GM21576 (cell line): ENCODE measurements around the gene KLF15.

Experiments
- ATAC-seq: cut with Tn5 transposase; IDR thresholded peaks from one replicate; pipeline ENCODE4 v1.9.1; 2021; ENCODE audit warnings: mild to moderate bottlenecking, moderate library complexity; ENCODE audit not compliant: unreplicated experiment

KLF15 gene

DNA sequence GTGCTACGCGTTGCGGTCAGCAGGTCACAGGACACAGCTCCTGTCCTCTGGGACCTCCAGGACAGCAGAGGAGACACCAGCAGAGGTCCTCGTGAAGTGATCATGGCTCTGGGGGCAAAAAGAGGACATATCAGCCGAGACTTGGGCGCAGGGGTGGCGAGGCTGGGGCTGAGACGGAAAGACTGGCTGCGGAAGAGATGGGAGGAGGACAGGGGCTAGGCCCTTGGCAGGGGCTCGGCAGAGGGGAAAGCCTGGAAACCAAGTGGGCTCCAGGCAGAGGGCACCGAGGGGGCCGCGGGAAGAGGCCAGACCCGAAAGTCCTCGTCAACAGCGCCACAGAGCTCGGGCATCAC, 32.6 kb upstream of the KLF15 start:
- no peak for ATAC-seq

- no peak for ATAC-seq
These were observed 32.0 kb upstream of the KLF15 start for GRCh38 chr3:126389112-126389793.

GRCh38 chr3:126381966-126382365, 24.8 kb upstream of the KLF15 start:
- ATAC-seq: no peak

DNA sequence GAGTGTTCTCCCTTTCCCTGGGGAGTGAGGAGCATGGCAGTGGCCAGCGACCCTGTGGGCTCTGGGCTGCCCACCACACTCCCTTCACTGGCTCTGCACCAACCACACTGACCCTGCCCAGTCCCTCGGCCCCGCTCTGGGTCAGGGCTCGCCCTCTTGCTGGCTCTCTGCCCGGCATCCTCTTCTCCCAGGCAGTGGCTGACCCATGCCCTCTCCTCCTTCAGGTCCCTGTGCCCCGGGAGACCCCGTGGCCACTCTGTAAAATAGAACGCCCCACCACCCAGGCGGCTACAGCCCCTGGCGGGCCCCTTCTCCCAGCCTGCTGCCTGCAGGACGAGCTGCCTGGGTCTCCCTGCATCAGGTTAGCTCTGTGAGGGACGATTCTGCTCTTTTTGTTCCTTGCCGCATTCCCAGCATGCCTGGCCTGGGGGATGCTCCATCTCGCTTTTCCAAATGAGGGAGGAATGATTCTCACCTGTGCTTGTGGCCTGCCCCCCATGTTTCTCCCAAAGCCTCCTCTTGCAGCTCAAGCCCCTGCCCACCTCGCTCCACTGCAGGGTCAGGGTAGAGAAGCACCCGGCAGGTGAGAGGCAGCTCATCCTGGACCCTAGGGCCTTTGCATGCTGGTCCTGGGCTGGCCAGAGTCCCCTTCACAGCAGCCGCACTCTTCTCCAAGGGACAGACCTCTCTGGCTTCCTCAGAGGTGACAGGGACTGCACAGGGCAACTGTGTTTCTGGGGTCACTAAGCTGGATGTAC, 23.0 kb upstream of the KLF15 start:
- ATAC-seq: no peak

DNA sequence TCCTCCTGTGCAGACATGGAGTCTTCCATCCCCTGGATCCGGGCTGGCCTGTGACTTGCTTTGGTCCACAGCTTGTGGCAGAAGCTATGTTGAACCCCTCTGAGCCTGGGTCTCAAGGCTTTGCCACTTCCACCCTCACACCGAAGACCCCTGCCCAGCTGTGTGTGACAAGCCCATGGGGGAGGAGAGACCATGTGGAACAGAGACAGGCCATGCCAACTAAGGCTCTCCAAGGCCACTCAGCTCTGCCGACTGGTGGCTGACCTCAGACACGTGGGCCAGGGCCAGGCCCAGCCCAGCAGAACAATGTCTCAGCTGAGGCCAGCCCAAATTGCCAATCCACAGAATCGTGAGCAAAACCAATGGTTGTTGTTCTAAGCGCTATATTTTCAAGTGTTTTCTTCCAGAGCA, 21.1 kb upstream of the KLF15 start:
- ATAC-seq: no peak

- no peak for ATAC-seq
These were observed 20.0 kb upstream of the KLF15 start for GRCh38 chr3:126377211-126377610.

DNA sequence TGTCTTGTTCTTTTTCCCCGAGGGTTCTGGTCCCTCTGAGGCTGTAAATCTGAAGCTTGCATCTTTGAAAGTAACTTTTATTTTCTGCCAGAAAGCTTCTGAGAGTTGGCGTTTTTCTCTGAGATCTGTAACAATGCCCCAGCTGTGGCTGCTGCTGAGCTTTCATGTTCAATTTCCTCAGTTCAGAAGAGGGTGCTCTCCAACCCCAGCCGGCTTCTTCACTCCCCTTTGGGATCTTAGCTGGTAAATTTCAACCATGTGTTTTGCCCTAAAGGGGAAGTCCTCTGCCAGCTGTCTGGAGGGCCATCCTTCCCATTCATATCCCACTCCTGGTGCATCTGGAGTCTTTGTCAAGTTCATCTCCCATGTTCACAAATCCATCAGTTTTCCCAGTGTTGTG, 19.2 kb upstream of the KLF15 start:
- ATAC-seq: no peak

- no peak for ATAC-seq
These were observed 18.7 kb upstream of the KLF15 start for GRCh38 chr3:126375835-126376331.

DNA sequence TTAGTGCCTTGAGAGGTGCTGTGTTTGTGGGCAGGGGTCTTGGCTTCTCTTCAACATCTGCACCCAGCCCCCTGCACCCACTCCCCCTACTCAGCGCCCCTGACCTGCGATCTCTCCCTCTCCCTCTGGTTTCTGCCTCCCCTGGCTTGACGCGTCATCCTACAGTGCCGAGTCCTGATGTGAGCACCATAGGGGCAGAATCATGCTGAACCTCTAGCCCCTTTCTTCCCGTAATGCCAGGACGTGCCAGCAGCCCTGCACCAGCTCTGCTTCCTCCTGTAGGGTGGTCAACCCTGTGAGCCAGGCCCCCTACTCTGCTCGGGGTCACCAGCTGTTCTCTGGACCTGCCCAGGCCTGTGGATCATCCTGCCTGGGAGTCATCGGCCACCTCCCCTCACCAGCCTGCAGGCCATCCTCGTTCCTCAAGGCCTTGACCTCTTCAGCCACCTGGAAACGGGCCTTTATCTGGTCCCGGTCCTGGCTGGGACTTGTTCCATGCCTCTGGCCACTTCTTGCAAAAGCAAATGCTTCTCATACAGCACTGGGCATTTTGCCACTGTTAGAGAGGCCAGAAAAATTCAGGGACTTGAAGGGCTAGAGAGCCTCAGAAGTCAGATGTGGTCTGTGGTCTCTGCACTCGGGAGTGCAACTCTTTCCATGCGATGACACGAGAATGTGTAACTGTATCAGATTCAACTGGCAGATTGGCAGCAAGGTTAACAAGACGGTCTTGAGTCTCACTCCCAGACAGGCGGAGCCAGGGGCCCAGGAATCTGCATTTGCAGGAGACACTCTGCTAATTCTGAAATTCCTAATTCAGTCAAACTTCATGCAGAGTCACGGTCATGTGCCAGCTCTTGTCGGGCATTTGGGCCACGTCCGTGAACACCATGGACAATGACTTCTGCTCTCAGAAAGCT, 16.7 kb upstream of the KLF15 start:
- ATAC-seq: no peak

DNA sequence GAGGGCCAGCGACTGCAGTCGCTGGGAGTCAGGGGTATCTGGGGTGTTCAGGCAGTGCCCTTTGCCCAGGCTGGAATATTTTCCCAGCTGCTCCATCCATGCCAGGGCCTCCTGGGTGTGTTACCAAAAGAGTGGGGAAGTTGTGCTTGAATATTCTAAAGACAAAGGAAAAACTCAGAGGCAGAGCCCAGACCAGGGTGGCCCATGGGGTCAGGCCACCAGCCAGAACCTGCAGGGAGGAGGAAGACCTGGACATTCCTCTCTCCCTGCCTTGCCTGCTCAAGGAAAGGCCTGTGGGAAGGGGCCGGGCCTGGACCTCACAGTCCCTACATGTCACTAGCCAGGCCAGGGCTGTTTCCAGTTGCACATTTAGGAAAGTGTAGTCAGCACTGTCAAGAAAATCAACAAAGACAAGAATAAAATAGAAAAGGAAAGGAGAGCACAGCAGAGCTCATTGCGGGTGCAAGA, 16.0 kb upstream of the KLF15 start:
- no peak for ATAC-seq

- ATAC-seq: no peak
These were observed 15.4 kb upstream of the KLF15 start for GRCh38 chr3:126372413-126373145.

GRCh38 chr3:126371096-126371705, 14.0 kb upstream of the KLF15 start:
- no peak for ATAC-seq

DNA sequence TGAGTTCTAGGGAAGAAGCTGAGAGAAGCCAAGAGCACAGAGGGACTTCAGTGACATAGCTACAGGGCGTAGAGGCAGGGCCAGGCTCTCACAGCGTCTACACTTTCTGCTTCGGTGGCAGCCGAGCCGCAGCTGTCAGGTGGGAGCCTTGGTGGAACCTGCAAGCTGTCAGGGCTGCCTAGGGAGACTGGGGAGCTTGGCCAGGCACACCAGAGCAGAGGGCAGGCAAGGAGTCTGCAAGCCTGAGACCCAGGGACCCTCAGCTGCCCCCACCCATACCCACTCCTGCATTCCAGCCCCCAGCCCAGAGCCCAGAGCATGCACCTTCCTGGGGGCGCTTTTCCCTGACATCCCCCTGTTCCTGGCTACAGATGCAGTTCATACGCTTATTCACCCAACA, 13.4 kb upstream of the KLF15 start:
- no peak for ATAC-seq

DNA sequence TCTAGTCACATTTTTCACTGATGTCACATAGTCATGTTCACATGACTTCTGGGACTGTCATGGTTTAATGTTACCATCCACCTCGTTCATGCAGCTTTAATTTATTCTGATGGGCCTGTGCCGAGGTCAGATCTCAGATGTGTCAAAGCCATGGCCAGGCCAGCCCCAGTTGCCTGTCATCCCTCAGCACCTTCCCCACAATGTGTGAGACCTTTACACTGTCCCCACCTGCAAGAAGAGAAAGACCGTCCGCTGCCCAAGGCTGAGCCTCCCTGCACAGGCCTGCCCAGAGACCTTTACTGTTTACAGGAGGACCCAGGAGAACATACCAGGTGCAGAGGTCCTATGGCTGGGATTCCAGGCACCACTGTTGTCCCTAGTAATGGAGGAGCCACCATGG, 12.8 kb upstream of the KLF15 start:
- no peak for ATAC-seq

- ATAC-seq: no peak
These were observed 12.3 kb upstream of the KLF15 start for GRCh38 chr3:126369490-126369889.

DNA sequence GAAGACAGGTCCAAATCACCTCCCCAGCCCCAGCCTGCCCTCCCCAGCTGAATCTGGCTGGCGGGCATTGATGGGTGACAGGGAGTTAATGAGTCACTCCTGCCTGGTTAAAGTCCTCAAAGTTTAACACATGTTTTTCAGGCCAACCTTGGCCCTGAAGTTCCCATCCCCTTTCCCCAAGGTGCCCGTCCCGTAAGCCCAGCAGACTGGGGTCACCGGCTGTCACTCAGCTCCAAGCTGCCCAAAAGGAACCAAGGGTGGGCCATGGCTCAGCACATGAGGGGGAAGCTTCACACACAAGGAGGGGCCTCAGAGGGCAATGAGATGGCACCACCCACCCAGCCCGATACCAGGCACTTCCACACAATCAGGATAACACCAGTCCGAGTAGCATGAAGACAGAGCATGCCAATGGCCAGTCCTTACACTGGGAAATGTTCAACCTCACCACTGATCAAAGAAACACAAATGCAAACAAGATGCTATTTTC, 10.2 kb upstream of the KLF15 start:
- no peak for ATAC-seq

DNA sequence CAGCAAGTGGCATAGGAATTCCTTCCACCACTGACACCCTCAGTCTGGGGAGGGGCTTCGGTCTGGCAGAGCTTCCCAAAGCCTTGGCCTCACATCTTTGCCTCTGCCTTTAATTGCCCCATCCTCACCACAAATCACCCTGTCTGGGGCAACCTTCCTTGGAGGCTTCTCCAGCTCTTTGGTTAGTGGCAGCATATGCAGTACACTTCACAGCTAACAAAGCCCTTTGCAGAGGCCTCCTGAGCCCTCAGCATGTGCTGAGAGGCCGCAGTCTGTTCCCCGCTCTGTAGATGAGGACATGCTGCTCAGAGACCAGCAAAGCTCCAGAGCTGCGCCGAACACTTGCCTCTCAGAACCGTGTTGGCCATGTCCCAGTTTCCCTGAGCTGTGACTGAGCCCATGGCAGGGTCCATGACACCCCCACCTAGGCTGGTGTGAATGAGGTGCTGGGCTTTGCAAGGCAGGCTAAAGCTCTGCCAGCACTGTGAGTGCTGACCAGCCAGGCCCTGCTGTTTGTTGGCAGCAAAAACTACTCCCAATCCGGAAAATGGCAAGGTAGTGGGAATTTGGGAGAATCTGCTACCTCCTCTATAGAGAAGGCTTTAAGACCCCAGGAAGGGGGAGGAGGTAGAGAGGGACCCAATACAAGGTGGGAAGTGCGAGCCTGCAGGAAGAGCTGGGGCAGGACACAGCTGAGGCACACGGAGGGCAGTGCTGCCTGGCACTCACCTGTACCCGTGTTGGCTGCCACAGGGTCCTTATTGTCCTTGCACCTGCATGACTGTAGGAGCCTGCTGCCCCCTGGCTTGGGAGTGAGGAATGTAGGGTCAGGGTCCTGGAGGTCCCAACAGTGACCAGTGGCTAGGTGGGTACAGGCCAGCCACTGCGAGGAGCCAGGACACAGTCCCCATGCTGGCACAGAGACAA, 8.4 kb upstream of the KLF15 start:
- no peak for ATAC-seq

DNA sequence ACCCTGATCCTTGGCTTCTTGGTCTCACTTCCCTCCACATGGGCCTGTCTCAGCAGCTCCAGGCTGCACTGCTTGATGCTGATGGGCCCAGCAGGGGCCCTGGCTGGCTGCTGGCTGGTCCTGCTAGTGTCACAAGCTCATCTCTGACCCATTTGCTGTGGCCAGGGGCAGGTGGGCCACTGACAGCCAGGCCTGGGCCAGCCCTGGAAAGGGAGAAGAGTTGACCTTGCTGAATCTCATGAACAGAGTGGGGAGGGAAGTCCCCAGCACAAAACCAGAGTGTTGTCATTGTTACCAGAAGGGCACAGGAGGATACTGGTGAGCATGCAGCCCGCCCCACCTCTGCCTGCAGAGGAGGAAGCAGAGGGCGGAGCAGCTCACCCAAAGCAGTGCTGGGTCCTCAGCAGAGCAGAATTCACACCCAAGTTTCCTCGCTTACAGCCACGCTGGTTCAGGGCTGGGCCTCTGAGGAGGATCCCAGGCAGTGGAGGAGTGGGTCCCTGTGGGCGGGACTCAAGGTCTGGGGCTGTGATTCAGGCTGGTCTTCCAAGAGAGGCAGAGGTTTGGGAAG, 7.6 kb upstream of the KLF15 start:
- ATAC-seq: no peak
